Esophagus (tissue), 2 donors: ENCODE measurements around the gene HEPACAM2. TPM values are rescaled to one million over a fixed set of nuclear protein-coding genes. Genes with fewer than 3 reads are reported as not detected.

Experiments used
- H3K27ac ChIP-seq, 2 donors: one replicate each; pipeline ENCODE4 v1.5.1; 2013; ENCODE audit warnings: low read depth in 2 of 2, mild to moderate bottlenecking in 2 of 2, inconsistent platforms in 1 of 2, low read length in 1 of 2, moderate library complexity in 1 of 2
- H3K27me3 ChIP-seq, 2 donors: one replicate each; pipeline ENCODE4 v1.6.1; 2013; ENCODE audit warnings: low read length in 2 of 2, control low read depth in 1 of 2, mild to moderate bottlenecking in 1 of 2; ENCODE audit not compliant: insufficient read depth in 2 of 2, control insufficient read depth in 1 of 2
- H3K36me3 ChIP-seq, 2 donors: one replicate each; pipeline ENCODE4 v1.6.1; 2013; ENCODE audit warnings: low read length in 1 of 2; ENCODE audit not compliant: control insufficient read depth in 2 of 2, insufficient read depth in 2 of 2
- H3K4me1 ChIP-seq, 2 donors: one replicate each; pipeline ENCODE4 v1.6.1; 2013; ENCODE audit warnings: low read length in 1 of 2; ENCODE audit not compliant: control insufficient read depth in 2 of 2, insufficient read depth in 2 of 2
- H3K4me3 ChIP-seq, 2 donors: one replicate each; pipeline ENCODE4 v1.5.1; 2013; ENCODE audit warnings: low read length in 2 of 2, mild to moderate bottlenecking in 2 of 2, low read depth in 1 of 2, moderate library complexity in 1 of 2
- H3K9me3 ChIP-seq, 2 donors: one replicate each; pipeline ENCODE4 v1.6.1; 2013; ENCODE audit warnings: mild to moderate bottlenecking in 2 of 2, low read depth in 1 of 2, low read length in 1 of 2, moderate library complexity in 1 of 2; ENCODE audit not compliant: control insufficient read depth in 2 of 2, insufficient read depth in 1 of 2
- WGBS, 2 donors: extraction: QIAGEN DNeasy Blood & Tissue Kit; methylation state at CpG; one replicate each; pipeline ENCODE4 v1.1.7; 2013; 5-methylcytosine and 5-hydroxymethylcytosine counted together
- polyA plus RNA-seq, 2 donors: library from polyadenylated mRNA; stranded (reverse); fragments of 200-250 nt; gene quantifications; one replicate each; pipeline ENCODE4 v1.2.3, GENCODE V29; 2013
- donor health status: healthy with polysubstance abuse.
- donor health status: Bipolar disorder and iron deficiency.

HEPACAM2 gene
- polyA plus RNA-seq, 2 donors: 0.04 TPM; not detected in 1

DNA sequence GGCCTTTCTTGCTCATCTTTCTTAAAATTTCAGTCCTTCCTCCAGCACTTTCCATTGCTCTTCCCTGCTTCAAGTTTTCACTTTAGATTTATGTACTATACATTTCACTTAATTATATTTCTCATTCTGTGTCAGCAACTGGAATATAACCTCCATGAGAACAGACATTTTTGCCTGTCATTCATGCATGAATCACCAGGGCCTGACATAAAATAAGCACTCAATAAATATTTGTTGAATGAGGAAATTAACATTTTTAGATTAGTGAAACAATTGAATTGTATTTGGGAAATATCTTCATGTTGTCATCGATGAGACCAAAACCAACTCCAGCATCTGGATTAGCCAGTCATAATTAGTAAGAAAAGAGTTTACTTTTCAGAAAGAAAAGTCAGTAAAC is 84.1 kb downstream of the HEPACAM2 start:
- 77 to 78% methylated on average over 1 of the region's 1 CpG for WGBS, 2 donors
- H3K36me3 ChIP-seq: peaks cover 13 to 21% of the 10 kb centered on the region in 2 donors

DNA sequence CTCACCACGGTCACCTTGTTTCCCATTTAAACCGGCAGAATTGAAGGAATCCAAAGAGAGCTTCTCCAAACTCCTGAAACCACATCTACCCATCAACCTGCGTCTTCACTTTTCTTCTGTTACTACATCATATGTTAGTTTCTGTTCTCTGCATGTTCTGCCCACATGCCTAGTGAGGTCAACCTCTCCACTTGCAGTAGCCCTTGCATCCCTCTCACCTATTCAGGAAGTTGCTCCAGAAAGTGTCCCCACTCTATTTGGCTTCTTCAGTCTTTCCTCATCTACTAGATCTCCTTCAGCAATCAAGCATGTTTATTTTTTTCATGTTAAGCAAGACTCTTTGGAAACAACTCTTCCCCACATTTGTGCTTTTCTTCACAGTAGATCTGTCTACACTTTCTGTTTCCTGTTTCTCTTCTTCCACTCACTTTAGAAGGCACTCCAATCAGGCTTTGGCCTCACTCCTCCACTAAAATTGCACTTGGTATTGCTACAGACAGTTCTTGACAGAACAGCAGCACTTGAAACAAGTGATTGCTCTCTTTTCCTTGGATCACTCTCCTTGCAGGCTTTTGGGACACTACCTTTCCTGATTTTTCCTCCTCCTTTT is 85.6 kb downstream of the HEPACAM2 start:
- H3K36me3 ChIP-seq: peaks cover 13 to 23% of the 10 kb centered on the region in 2 donors
- H3K4me3 ChIP-seq: no peak overlapping the region

More for the DNA sequence above, 84.1 kb downstream of the HEPACAM2 start:
- peaks cover 3 to 10% of the 10 kb centered on the region in 2 donors for H3K9me3 ChIP-seq
- H3K27me3 ChIP-seq: no peaks in the 10 kb centered on the region
- no peaks in the 10 kb centered on the region for H3K4me1 ChIP-seq
- no peak overlapping the region for H3K4me3 ChIP-seq
- no peak overlapping the region for H3K27ac ChIP-seq

DNA sequence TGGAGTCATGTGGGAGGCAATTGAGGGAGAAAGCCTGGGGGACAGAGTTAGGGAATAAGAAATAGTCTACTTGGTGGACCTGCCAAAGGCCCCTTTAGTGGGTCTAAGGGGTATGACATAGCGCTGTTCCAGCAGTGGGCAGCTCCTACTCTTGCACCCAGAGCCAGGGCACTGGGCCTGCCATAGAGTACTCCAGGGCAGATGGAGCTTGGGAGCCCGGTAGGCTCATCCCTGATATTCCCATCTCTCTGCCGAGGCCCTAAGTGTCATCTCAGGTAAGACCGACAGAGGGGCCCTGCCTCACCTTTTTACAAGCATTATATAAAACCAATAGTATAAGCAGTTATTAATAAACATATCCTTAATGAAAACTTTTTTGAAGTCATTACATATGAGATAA is 87.7 kb downstream of the HEPACAM2 start:
- no peaks in the 10 kb centered on the region for H3K27me3 ChIP-seq
- no peaks in the 10 kb centered on the region for H3K4me1 ChIP-seq
- no peak overlapping the region for H3K27ac ChIP-seq
- peaks cover 3 to 10% of the 10 kb centered on the region in 2 donors for H3K9me3 ChIP-seq
- no peak overlapping the region for H3K4me3 ChIP-seq
- peaks cover 9 to 19% of the 10 kb centered on the region in 2 donors for H3K36me3 ChIP-seq
- 92 to 97% methylated on average over 4 of the region's 4 CpGs for WGBS, 2 donors

More for the DNA sequence above, 85.6 kb downstream of the HEPACAM2 start:
- Histone ChIP-seq H3K27ac (no peak overlapping the region), H3K4me1 (no peaks in the 10 kb centered on the region), H3K27me3 (no peaks in the 10 kb centered on the region), H3K9me3 (peaks cover 3 to 10% of the 10 kb centered on the region in 2 donors)
- 92 to 94% methylated on average over 3 of the region's 3 CpGs for WGBS, 2 donors

Other genes starting within 250 kb of the HEPACAM2 start
- 10 to 100 TPM; 22.1 to 25.2 TPM for gene SAMD9, start 108.5 kb downstream of the HEPACAM2 start, polyA plus RNA-seq
- 1 to 10 TPM; 2.5 to 4.0 TPM for gene SAMD9L, start 78.1 kb downstream of the HEPACAM2 start, polyA plus RNA-seq
- 1 to 10 TPM; 4.9 to 7.0 TPM for gene VPS50, start 5.9 kb upstream of the HEPACAM2 start, polyA plus RNA-seq